Activated naive CD4-positive, alpha-beta T cell treated with anti-CD3 and anti-CD28 coated beads, Interleukin-2, amount 50 U/mL, for 72 hours (primary cell): ENCODE results near the gene QKI. TPM values are rescaled to one million over a fixed set of nuclear protein-coding genes. Genes with fewer than 3 reads are reported as not detected.
"Not testable (repeated sequence)": the region's sequence is repeated elsewhere in the genome, so short reads cannot be mapped to it uniquely, and the experiment has no call there.

ENCODE experiments used
- ATAC-seq, 2 donors: fragments of 150-1000 bp; cut with Tn5 transposase; 2 replicates each; pipeline ENCODE4 v1.10.0; 2021; ENCODE audit warnings: mild to moderate bottlenecking in 2 of 2, moderate library complexity in 2 of 2
- DNase-seq, 2 donors: peaks; one replicate each; pipeline ENCODE4 v3.0.0; 2021 to 2022; ENCODE audit warnings: low spot score in 2 of 2
- H3K27ac Mint-ChIP-seq, 2 donors: one replicate each; pipeline ENCODE4 v1.8.0; 2022; ENCODE audit warnings: mild to moderate bottlenecking in 2 of 2, mixed read lengths in 2 of 2
- H3K36me3 Mint-ChIP-seq, 2 donors: one replicate each; pipeline ENCODE4 v1.8.0; 2022; ENCODE audit warnings: mixed read lengths in 2 of 2
- H3K9me3 Mint-ChIP-seq, 2 donors: one replicate each; pipeline ENCODE4 v1.8.0; 2022; ENCODE audit warnings: mixed read lengths in 2 of 2
- total RNA-seq, 2 donors: library from RNA; stranded (reverse); gene quantifications; one replicate each; pipeline ENCODE4 v1.2.3, GENCODE V29; 2022

QKI gene
- total RNA-seq, 2 donors from 2014 or later = 54.7 to 61.8 TPM

- H3K27ac Mint-ChIP-seq, H3K36me3 Mint-ChIP-seq, DNase-seq, H3K9me3 Mint-ChIP-seq, ATAC-seq: not testable (repeated sequence)
Measured at GRCh38 chr6:163385503-163385902, 29.0 kb upstream of the QKI start.

- DNase-seq = no peak
- ATAC-seq = no peak
- Mint-ChIP-seq H3K27ac (no peak overlapping the region), H3K36me3 (peaks cover 5% of the 10 kb centered on the region in 2 donors), H3K9me3 (peaks cover 0 to 8% of the 10 kb centered on the region in 2 donors)
Measured at GRCh38 chr6:163386329-163386908, 28.1 kb upstream of the QKI start.

- no peak overlapping the region for H3K27ac Mint-ChIP-seq
- H3K36me3 Mint-ChIP-seq = peaks cover 5% of the 10 kb centered on the region in 2 donors
- ATAC-seq = no peak
Measured at GRCh38 chr6:163387317-163387716, 27.2 kb upstream of the QKI start.

GRCh38 chr6:163389354-163389753 is 25.2 kb upstream of the QKI start:
- no peak for DNase-seq
- Mint-ChIP-seq H3K9me3 (no peaks in the 10 kb centered on the region), H3K36me3 (no peaks in the 10 kb centered on the region)

More at GRCh38 chr6:163387317-163387716, 27.2 kb upstream of the QKI start:
- peaks cover 0 to 8% of the 10 kb centered on the region in 2 donors for H3K9me3 Mint-ChIP-seq
- DNase-seq = no peak

GRCh38 chr6:163390770-163391169 is 23.7 kb upstream of the QKI start:
- DNase-seq (no peak), ATAC-seq (no peak)
- no peak overlapping the region for H3K27ac Mint-ChIP-seq
- H3K36me3 Mint-ChIP-seq = no peaks in the 10 kb centered on the region
- H3K9me3 Mint-ChIP-seq = no peaks in the 10 kb centered on the region

More at GRCh38 chr6:163389354-163389753, 25.2 kb upstream of the QKI start:
- ATAC-seq = no peak
- no peak overlapping the region for H3K27ac Mint-ChIP-seq

GRCh38 chr6:163391985-163392384 is 22.5 kb upstream of the QKI start:
- H3K27ac Mint-ChIP-seq = no peak overlapping the region
- DNase-seq (no peak), ATAC-seq (no peak)
- H3K9me3 Mint-ChIP-seq = no peaks in the 10 kb centered on the region
- H3K36me3 Mint-ChIP-seq = no peaks in the 10 kb centered on the region

- no peak overlapping the region for H3K27ac Mint-ChIP-seq
- no peak for DNase-seq
- H3K9me3 Mint-ChIP-seq = no peaks in the 10 kb centered on the region
- no peak for ATAC-seq
- H3K36me3 Mint-ChIP-seq = no peaks in the 10 kb centered on the region
Measured at GRCh38 chr6:163392533-163392932, 22.0 kb upstream of the QKI start.

- DNase-seq (no peak), ATAC-seq (no peak)
- H3K36me3 Mint-ChIP-seq = no peaks in the 10 kb centered on the region
- no peaks in the 10 kb centered on the region for H3K9me3 Mint-ChIP-seq
- no peak overlapping the region for H3K27ac Mint-ChIP-seq
Measured at GRCh38 chr6:163393923-163394322, 20.6 kb upstream of the QKI start.

GRCh38 chr6:163394659-163395058 is 19.9 kb upstream of the QKI start:
- no peaks in the 10 kb centered on the region for H3K36me3 Mint-ChIP-seq
- DNase-seq = no peak
- ATAC-seq = no peak
- no peak overlapping the region for H3K27ac Mint-ChIP-seq
- H3K9me3 Mint-ChIP-seq = no peaks in the 10 kb centered on the region

GRCh38 chr6:163395122-163395830 is 19.2 kb upstream of the QKI start:
- H3K36me3 Mint-ChIP-seq = no peaks in the 10 kb centered on the region
- no peaks in the 10 kb centered on the region for H3K9me3 Mint-ChIP-seq
- no peak for ATAC-seq
- H3K27ac Mint-ChIP-seq = no peak overlapping the region
- DNase-seq = no peak

- DNase-seq (no peak), ATAC-seq (no peak)
- H3K36me3 Mint-ChIP-seq = no peaks in the 10 kb centered on the region
- no peak overlapping the region for H3K27ac Mint-ChIP-seq
- H3K9me3 Mint-ChIP-seq = no peaks in the 10 kb centered on the region
Measured at GRCh38 chr6:163395831-163396185, 18.7 kb upstream of the QKI start.

GRCh38 chr6:163397326-163397725 is 17.2 kb upstream of the QKI start:
- no peak overlapping the region for H3K27ac Mint-ChIP-seq
- H3K36me3 Mint-ChIP-seq = no peaks in the 10 kb centered on the region
- no peak for ATAC-seq
- DNase-seq = no peak
- no peaks in the 10 kb centered on the region for H3K9me3 Mint-ChIP-seq

- no peaks in the 10 kb centered on the region for H3K9me3 Mint-ChIP-seq
- no peaks in the 10 kb centered on the region for H3K36me3 Mint-ChIP-seq
- no peak overlapping the region for H3K27ac Mint-ChIP-seq
- DNase-seq (no peak), ATAC-seq (no peak)
Measured at GRCh38 chr6:163398115-163398514, 16.4 kb upstream of the QKI start.

- Mint-ChIP-seq H3K36me3 (no peaks in the 10 kb centered on the region), H3K9me3 (no peaks in the 10 kb centered on the region), H3K27ac (no peak overlapping the region)
- ATAC-seq = no peak
- DNase-seq = no peak
Measured at GRCh38 chr6:163398815-163399214, 15.7 kb upstream of the QKI start.

- Mint-ChIP-seq H3K27ac (no peak overlapping the region), H3K36me3 (no peaks in the 10 kb centered on the region), H3K9me3 (no peaks in the 10 kb centered on the region)
- ATAC-seq (no peak), DNase-seq (no peak)
Measured at GRCh38 chr6:163400509-163400908, 14.0 kb upstream of the QKI start.

- DNase-seq = no peak
- Mint-ChIP-seq H3K9me3 (no peaks in the 10 kb centered on the region), H3K27ac (no peak overlapping the region), H3K36me3 (no peaks in the 10 kb centered on the region)
- no peak for ATAC-seq
Measured at GRCh38 chr6:163401039-163401885, 13.3 kb upstream of the QKI start.

- Mint-ChIP-seq H3K9me3 (no peaks in the 10 kb centered on the region), H3K36me3 (no peaks in the 10 kb centered on the region), H3K27ac (no peak overlapping the region)
- no peak for DNase-seq
- no peak for ATAC-seq
Measured at GRCh38 chr6:163402616-163403015, 11.9 kb upstream of the QKI start.
